Measurements from ENCODE around the gene DNASE1. TPM values are rescaled to one million over a fixed set of nuclear protein-coding genes. Genes with fewer than 3 reads are reported as not detected.

Gene DNASE1
- total RNA-seq, 1 experiment from 2014 or later: 13.9 TPM

DNA sequence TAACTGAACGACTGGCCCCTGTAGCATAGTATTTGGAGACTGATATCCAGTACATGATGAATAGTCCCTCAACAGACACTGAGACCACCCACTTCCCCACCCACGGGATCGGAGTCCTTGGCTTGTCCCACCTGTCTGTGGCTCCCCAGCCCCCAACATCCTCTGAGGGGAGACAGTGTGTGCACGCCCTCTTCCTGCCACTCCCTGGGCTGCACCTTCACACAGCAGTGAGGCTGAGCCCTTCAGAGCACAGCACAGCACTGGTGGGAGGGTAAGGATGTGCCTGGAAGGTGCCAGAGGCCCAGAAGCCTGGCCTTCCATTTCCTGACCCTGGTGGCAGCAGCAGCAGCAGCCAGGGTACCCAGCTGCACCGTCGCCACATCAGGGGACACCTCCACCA is 11.0 kb downstream of the DNASE1 start (continued):
- TF ChIP-seq, protein P1, sequence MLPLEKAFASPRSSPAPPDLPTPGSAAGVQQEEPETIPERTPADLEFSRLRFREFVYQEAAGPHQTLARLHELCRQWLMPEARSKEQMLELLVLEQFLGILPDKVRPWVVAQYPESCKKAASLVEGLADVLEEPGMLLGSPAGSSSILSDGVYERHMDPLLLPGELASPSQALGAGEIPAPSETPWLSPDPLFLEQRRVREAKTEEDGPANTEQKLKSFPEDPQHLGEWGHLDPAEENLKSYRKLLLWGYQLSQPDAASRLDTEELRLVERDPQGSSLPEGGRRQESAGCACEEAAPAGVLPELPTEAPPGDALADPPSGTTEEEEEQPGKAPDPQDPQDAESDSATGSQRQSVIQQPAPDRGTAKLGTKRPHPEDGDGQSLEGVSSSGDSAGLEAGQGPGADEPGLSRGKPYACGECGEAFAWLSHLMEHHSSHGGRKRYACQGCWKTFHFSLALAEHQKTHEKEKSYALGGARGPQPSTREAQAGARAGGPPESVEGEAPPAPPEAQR (CRISPR knock-in tag; IDR thresholded peaks at IDR 0.05): no peak
- TF ChIP-seq, protein P2, sequence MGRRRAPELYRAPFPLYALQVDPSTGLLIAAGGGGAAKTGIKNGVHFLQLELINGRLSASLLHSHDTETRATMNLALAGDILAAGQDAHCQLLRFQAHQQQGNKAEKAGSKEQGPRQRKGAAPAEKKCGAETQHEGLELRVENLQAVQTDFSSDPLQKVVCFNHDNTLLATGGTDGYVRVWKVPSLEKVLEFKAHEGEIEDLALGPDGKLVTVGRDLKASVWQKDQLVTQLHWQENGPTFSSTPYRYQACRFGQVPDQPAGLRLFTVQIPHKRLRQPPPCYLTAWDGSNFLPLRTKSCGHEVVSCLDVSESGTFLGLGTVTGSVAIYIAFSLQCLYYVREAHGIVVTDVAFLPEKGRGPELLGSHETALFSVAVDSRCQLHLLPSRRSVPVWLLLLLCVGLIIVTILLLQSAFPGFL (CRISPR knock-in tag; IDR thresholded peaks at IDR 0.05; ENCODE audit: borderline replicate concordance): no peak

DNA sequence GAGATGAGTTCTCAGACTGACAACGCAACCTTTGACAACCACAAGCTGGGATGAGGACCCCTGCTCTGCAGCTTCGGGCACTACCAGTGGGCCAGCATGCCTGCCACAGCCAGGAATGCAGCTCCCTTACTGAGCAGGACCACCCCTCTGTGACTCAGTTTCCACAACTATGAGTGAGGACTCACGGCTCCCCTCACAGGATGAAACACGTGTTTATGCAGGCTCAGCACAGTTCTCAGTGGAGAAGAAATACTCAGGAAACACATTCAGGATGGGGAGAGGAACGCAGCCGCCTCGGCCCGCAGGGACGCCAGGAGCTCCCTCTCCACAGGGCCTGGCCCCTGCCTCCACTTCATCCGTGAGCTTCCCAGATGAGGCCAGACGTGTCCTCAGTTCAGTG is 14.1 kb downstream of the DNASE1 start:
- TF ChIP-seq ZNF317 (CRISPR knock-in tag; IDR thresholded peaks at IDR 0.05; ENCODE audit: borderline replicate concordance, low read depth) (no peak), CREM (CRISPR knock-in tag; IDR thresholded peaks at IDR 0.05) (no peak), FOXJ3 (CRISPR knock-in tag; IDR thresholded peaks at IDR 0.05; ENCODE audit: borderline replicate concordance) (no peak), TP53 (CRISPR knock-in tag; IDR thresholded peaks at IDR 0.05) (no peak), ETV6 (CRISPR knock-in tag; IDR thresholded peaks at IDR 0.05) (no peak), CREB1 (CRISPR knock-in tag; IDR thresholded peaks at IDR 0.05) (no peak), FOXK1 (CRISPR knock-in tag; IDR thresholded peaks at IDR 0.05) (no peak), ZNF121 (CRISPR knock-in tag; IDR thresholded peaks at IDR 0.05) (no peak), SMAD3 (CRISPR knock-in tag; IDR thresholded peaks at IDR 0.05; ENCODE audit: borderline replicate concordance) (no peak), NR2C2 (CRISPR knock-in tag; IDR thresholded peaks at IDR 0.05) (no peak), JAZF1 (CRISPR knock-in tag; IDR thresholded peaks at IDR 0.05) (no peak)
- TF ChIP-seq, protein P3, sequence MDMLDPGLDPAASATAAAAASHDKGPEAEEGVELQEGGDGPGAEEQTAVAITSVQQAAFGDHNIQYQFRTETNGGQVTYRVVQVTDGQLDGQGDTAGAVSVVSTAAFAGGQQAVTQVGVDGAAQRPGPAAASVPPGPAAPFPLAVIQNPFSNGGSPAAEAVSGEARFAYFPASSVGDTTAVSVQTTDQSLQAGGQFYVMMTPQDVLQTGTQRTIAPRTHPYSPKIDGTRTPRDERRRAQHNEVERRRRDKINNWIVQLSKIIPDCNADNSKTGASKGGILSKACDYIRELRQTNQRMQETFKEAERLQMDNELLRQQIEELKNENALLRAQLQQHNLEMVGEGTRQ (CRISPR knock-in tag; IDR thresholded peaks at IDR 0.05): no peak
- TF ChIP-seq, protein P4, sequence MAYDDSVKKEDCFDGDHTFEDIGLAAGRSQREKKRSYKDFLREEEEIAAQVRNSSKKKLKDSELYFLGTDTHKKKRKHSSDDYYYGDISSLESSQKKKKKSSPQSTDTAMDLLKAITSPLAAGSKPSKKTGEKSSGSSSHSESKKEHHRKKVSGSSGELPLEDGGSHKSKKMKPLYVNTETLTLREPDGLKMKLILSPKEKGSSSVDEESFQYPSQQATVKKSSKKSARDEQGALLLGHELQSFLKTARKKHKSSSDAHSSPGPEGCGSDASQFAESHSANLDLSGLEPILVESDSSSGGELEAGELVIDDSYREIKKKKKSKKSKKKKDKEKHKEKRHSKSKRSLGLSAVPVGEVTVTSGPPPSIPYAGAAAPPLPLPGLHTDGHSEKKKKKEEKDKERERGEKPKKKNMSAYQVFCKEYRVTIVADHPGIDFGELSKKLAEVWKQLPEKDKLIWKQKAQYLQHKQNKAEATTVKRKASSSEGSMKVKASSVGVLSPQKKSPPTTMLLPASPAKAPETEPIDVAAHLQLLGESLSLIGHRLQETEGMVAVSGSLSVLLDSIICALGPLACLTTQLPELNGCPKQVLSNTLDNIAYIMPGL (CRISPR knock-in tag; IDR thresholded peaks at IDR 0.05): no peak
- no peak overlapping the region for H3K4me3 Mint-ChIP-seq
- DNase-seq (ENCODE audit: low spot score) (no peak), ATAC-seq (no peak)
- H3K4me1 Mint-ChIP-seq: no peaks in the 10 kb centered on the region
- no peaks in the 10 kb centered on the region; the same call in 1 of the 2 replicates for H3K27me3 Mint-ChIP-seq (ENCODE audit: low read depth)
- H3K9me3 Mint-ChIP-seq: no peaks in the 10 kb centered on the region
- no peak overlapping the region for H3K27ac Mint-ChIP-seq
- ChIA-PET CTCF (no interaction called here), POLR2A (no interaction called here)
- peaks cover 59% of the 10 kb centered on the region for H3K36me3 Mint-ChIP-seq

DNA sequence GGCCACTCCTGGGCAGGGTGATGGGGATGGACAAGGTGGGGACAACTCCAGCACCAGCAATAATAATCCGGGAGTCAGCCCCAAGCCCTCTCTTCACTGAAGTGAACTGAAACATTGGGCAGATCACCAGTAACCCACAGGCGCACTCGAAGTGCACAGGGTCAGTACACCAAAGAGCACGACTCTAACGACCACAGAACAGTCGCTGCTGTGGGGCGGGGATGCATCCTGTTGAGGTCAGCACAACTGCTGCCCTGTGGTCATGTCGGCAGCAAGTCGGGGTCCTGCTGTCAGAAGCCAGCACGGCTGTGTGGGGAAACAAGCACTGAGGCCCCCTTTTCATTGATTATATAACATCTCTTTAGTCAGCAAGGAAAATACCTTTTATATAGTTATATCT is 14.6 kb downstream of the DNASE1 start:
- POLR2A ChIA-PET: no interaction called here
- no peak for DNase-seq (ENCODE audit: low spot score)
- peaks cover 62% of the 10 kb centered on the region for H3K36me3 Mint-ChIP-seq
- TF ChIP-seq NFATC4 (CRISPR knock-in tag; IDR thresholded peaks at IDR 0.05) (no peak), NR1H2 (CRISPR knock-in tag; IDR thresholded peaks at IDR 0.05) (no peak), ZNF396 (CRISPR knock-in tag; IDR thresholded peaks at IDR 0.05; ENCODE audit: borderline replicate concordance) (no peak), GABPB1 (CRISPR knock-in tag; IDR thresholded peaks at IDR 0.05) (no peak), ELF4 (CRISPR knock-in tag; IDR thresholded peaks at IDR 0.05; ENCODE audit: low read depth) (no peak), SOX15 (CRISPR knock-in tag; IDR thresholded peaks at IDR 0.05) (no peak), EMX1 (CRISPR knock-in tag; IDR thresholded peaks at IDR 0.05) (no peak)
- TF ChIP-seq, protein P5, sequence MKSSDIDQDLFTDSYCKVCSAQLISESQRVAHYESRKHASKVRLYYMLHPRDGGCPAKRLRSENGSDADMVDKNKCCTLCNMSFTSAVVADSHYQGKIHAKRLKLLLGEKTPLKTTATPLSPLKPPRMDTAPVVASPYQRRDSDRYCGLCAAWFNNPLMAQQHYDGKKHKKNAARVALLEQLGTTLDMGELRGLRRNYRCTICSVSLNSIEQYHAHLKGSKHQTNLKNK (CRISPR knock-in tag; IDR thresholded peaks at IDR 0.05): no peak
- TF ChIP-seq, protein P6, sequence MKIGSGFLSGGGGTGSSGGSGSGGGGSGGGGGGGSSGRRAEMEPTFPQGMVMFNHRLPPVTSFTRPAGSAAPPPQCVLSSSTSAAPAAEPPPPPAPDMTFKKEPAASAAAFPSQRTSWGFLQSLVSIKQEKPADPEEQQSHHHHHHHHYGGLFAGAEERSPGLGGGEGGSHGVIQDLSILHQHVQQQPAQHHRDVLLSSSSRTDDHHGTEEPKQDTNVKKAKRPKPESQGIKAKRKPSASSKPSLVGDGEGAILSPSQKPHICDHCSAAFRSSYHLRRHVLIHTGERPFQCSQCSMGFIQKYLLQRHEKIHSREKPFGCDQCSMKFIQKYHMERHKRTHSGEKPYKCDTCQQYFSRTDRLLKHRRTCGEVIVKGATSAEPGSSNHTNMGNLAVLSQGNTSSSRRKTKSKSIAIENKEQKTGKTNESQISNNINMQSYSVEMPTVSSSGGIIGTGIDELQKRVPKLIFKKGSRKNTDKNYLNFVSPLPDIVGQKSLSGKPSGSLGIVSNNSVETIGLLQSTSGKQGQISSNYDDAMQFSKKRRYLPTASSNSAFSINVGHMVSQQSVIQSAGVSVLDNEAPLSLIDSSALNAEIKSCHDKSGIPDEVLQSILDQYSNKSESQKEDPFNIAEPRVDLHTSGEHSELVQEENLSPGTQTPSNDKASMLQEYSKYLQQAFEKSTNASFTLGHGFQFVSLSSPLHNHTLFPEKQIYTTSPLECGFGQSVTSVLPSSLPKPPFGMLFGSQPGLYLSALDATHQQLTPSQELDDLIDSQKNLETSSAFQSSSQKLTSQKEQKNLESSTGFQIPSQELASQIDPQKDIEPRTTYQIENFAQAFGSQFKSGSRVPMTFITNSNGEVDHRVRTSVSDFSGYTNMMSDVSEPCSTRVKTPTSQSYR (CRISPR knock-in tag; IDR thresholded peaks at IDR 0.05): no peak
- TF ChIP-seq, protein P7, sequence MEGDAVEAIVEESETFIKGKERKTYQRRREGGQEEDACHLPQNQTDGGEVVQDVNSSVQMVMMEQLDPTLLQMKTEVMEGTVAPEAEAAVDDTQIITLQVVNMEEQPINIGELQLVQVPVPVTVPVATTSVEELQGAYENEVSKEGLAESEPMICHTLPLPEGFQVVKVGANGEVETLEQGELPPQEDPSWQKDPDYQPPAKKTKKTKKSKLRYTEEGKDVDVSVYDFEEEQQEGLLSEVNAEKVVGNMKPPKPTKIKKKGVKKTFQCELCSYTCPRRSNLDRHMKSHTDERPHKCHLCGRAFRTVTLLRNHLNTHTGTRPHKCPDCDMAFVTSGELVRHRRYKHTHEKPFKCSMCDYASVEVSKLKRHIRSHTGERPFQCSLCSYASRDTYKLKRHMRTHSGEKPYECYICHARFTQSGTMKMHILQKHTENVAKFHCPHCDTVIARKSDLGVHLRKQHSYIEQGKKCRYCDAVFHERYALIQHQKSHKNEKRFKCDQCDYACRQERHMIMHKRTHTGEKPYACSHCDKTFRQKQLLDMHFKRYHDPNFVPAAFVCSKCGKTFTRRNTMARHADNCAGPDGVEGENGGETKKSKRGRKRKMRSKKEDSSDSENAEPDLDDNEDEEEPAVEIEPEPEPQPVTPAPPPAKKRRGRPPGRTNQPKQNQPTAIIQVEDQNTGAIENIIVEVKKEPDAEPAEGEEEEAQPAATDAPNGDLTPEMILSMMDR (IDR thresholded peaks at IDR 0.05): no peak
- no peaks in the 10 kb centered on the region; the same call in 1 of the 2 replicates for H3K27me3 Mint-ChIP-seq (ENCODE audit: low read depth)
- no peak overlapping the region for H3K4me3 Mint-ChIP-seq
- no peaks in the 10 kb centered on the region for H3K4me1 Mint-ChIP-seq
- no peak for ATAC-seq
- no peaks in the 10 kb centered on the region for H3K9me3 Mint-ChIP-seq
- CTCF ChIA-PET: no interaction called here
- no peak overlapping the region for H3K27ac Mint-ChIP-seq

Measured in WTC11 (cell line).